ENCODE data around the gene FBXO27. TPM values are rescaled to one million over a fixed set of nuclear protein-coding genes. Genes with fewer than 3 reads are reported as not detected.

The FBXO27 gene
- total RNA-seq, 2 donors from 2014 or later = 12.5 to 21.6 TPM

DNA sequence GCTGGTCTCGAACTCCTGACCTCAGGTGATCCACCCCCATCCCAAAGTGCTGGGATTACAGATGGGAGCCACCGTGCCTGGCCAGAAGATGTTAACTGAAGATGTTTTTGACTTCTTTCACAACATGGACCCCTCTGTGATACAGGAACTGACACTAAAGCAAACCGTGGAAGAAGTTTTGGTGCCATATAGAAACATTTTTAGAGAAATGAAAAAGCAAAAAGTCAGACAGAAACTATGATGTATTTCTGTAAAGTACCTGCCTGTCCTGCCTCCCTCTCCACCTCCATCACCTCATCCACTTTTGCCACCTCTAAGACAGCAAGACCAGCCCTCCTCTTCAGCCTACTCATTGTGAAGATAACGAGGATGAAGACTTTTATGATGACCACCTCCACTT is 11.3 kb downstream of the FBXO27 start:
- no peaks in the 10 kb centered on the region for H3K4me1 Mint-ChIP-seq
- H3K4me3 Mint-ChIP-seq = no peak overlapping the region
- no peak overlapping the region for H3K9ac ChIP-seq (ENCODE audit: extremely low read depth, low read length, poor library complexity, severe bottlenecking)
- no peaks in the 10 kb centered on the region for H3K9me3 ChIP-seq (ENCODE audit: control insufficient read depth, low read length)
- H3K36me3 Mint-ChIP-seq (ENCODE audit: low read depth) = peaks cover 12% of the 10 kb centered on the region
- H3K9me3 Mint-ChIP-seq = peaks cover 1% of the 10 kb centered on the region
- TF ChIP-seq, protein P1, sequence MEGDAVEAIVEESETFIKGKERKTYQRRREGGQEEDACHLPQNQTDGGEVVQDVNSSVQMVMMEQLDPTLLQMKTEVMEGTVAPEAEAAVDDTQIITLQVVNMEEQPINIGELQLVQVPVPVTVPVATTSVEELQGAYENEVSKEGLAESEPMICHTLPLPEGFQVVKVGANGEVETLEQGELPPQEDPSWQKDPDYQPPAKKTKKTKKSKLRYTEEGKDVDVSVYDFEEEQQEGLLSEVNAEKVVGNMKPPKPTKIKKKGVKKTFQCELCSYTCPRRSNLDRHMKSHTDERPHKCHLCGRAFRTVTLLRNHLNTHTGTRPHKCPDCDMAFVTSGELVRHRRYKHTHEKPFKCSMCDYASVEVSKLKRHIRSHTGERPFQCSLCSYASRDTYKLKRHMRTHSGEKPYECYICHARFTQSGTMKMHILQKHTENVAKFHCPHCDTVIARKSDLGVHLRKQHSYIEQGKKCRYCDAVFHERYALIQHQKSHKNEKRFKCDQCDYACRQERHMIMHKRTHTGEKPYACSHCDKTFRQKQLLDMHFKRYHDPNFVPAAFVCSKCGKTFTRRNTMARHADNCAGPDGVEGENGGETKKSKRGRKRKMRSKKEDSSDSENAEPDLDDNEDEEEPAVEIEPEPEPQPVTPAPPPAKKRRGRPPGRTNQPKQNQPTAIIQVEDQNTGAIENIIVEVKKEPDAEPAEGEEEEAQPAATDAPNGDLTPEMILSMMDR (conservative IDR thresholded peaks at IDR 0.05) = no peak
- no peak overlapping the region for H3K4me3 ChIP-seq (ENCODE audit: low read length)
- DNase-seq = no peak
- H3K27ac ChIP-seq (ENCODE audit: low read depth, low read length) = no peak overlapping the region
- no peak overlapping the region for H3K27ac Mint-ChIP-seq
- H3K4me1 ChIP-seq (ENCODE audit: control insufficient read depth, insufficient read depth, low read length) = no peaks in the 10 kb centered on the region
- H3K36me3 ChIP-seq (ENCODE audit: control insufficient read depth, insufficient read depth, low read length) = no peaks in the 10 kb centered on the region
- no peaks in the 10 kb centered on the region for H3K27me3 ChIP-seq (ENCODE audit: control insufficient read depth, insufficient read depth, low read length, poor library complexity, severe bottlenecking)
- WGBS, 2 experiments (ENCODE audit: insufficient coverage in 1 of 2, insufficient read length in 1 of 2) = 84 to 91% methylated on average over 3 to 4 of the region's 4 CpGs
- no peaks in the 10 kb centered on the region for H3K27me3 Mint-ChIP-seq (ENCODE audit: insufficient read depth)

- Mint-ChIP-seq H3K4me1 (no peaks in the 10 kb centered on the region), H3K27ac (no peak overlapping the region), H3K27me3 (ENCODE audit: insufficient read depth) (no peaks in the 10 kb centered on the region), H3K36me3 (ENCODE audit: low read depth) (peaks cover 5% of the 10 kb centered on the region), H3K4me3 (no peak overlapping the region), H3K9me3 (peaks cover 2% of the 10 kb centered on the region)
- Histone ChIP-seq H3K9me3 (ENCODE audit: control insufficient read depth, low read length) (no peaks in the 10 kb centered on the region), H3K4me1 (ENCODE audit: control insufficient read depth, insufficient read depth, low read length) (no peaks in the 10 kb centered on the region), H3K4me3 (ENCODE audit: low read length) (no peak overlapping the region), H3K36me3 (ENCODE audit: control insufficient read depth, insufficient read depth, low read length) (no peaks in the 10 kb centered on the region), H3K27ac (ENCODE audit: low read depth, low read length) (no peak overlapping the region), H3K9ac (ENCODE audit: extremely low read depth, low read length, poor library complexity, severe bottlenecking) (no peak overlapping the region), H3K27me3 (ENCODE audit: control insufficient read depth, insufficient read depth, low read length, poor library complexity, severe bottlenecking) (no peaks in the 10 kb centered on the region)
- DNase-seq = no peak
- 91 to 97% methylated on average over 3 to 4 of the region's 4 CpGs for WGBS, 2 experiments (ENCODE audit: insufficient coverage in 1 of 2, insufficient read length in 1 of 2)
- TF ChIP-seq, protein P1 (conservative IDR thresholded peaks at IDR 0.05) = no peak
Measured at GRCh38 chr19:39017646-39018045, 14.7 kb downstream of the FBXO27 start.

GRCh38 chr19:39017026-39017425 is 15.3 kb downstream of the FBXO27 start:
- Histone ChIP-seq H3K4me1 (ENCODE audit: control insufficient read depth, insufficient read depth, low read length) (no peaks in the 10 kb centered on the region), H3K9ac (ENCODE audit: extremely low read depth, low read length, poor library complexity, severe bottlenecking) (no peak overlapping the region), H3K27me3 (ENCODE audit: control insufficient read depth, insufficient read depth, low read length, poor library complexity, severe bottlenecking) (no peaks in the 10 kb centered on the region), H3K4me3 (ENCODE audit: low read length) (no peak overlapping the region), H3K9me3 (ENCODE audit: control insufficient read depth, low read length) (no peaks in the 10 kb centered on the region), H3K36me3 (ENCODE audit: control insufficient read depth, insufficient read depth, low read length) (no peaks in the 10 kb centered on the region), H3K27ac (ENCODE audit: low read depth, low read length) (no peak overlapping the region)
- no peak for DNase-seq
- Mint-ChIP-seq H3K4me1 (no peaks in the 10 kb centered on the region), H3K9me3 (peaks cover 2% of the 10 kb centered on the region), H3K4me3 (no peak overlapping the region), H3K27ac (no peak overlapping the region), H3K36me3 (ENCODE audit: low read depth) (peaks cover 5% of the 10 kb centered on the region), H3K27me3 (ENCODE audit: insufficient read depth) (no peaks in the 10 kb centered on the region)
- TF ChIP-seq, protein P1 (conservative IDR thresholded peaks at IDR 0.05) = no peak
- WGBS, 2 experiments (ENCODE audit: insufficient coverage in 1 of 2, insufficient read length in 1 of 2) = 95% methylated on average over 6 of the region's 6 CpGs
